Heart right ventricle (tissue), 16 donors: Measurements from ENCODE around the gene CELA2A. TPM values are rescaled to one million over a fixed set of nuclear protein-coding genes. Genes with fewer than 3 reads are reported as not detected.

Experiments used
- ATAC-seq, 8 donors: fragments of 200-7000 bp; cut with Tn5 transposase; one replicate each; pipeline ENCODE4 v1.9.1; 2020; ENCODE audit warnings: mild to moderate bottlenecking in 8 of 8, moderate library complexity in 8 of 8, moderate number of reproducible peaks in 1 of 8
- DNase-seq, 2 donors: peaks; one replicate each; pipeline ENCODE4 v3.0.0-alpha.2; 2020
- H3K27ac ChIP-seq, 10 donors: fragments of 200-600 bp; sonication (generic) in 2 of 10; one replicate each; pipeline versions ENCODE4 v1.5.0 to v1.8.0; 2020 to 2022; ENCODE audit warnings: mild to moderate bottlenecking in 3 of 10
- H3K27me3 ChIP-seq, 7 donors: fragments of 200-600 bp; one replicate each; pipeline ENCODE4 v1.8.0; 2021 to 2022; ENCODE audit warnings: mild to moderate bottlenecking in 2 of 7
- H3K36me3 ChIP-seq, 9 donors: fragments of 200-600 bp; sonication (generic) in 1 of 9; one replicate each; pipeline versions ENCODE4 v1.5.0 to v1.8.0; 2020 to 2022; ENCODE audit warnings: mild to moderate bottlenecking in 2 of 9
- H3K4me1 ChIP-seq, 9 donors: fragments of 200-600 bp; sonication (generic) in 1 of 9; one replicate each; pipeline versions ENCODE4 v1.5.0 to v1.8.0; 2020 to 2022; ENCODE audit warnings: mild to moderate bottlenecking in 4 of 9
- H3K4me3 ChIP-seq, 10 donors: fragments of 200-600 bp; sonication (generic) in 2 of 10; one replicate each; pipeline versions ENCODE4 v1.5.0 to v1.8.0; 2020 to 2022; ENCODE audit warnings: mild to moderate bottlenecking in 7 of 10, moderate library complexity in 2 of 10
- H3K9me3 ChIP-seq, 11 donors: fragments of 200-600 bp in 10 of 11; sonication (generic) in 2 of 11; one replicate each; pipeline versions ENCODE4 v1.5.0 to v1.8.0; 2013 to 2022; ENCODE audit warnings: mild to moderate bottlenecking in 2 of 11, control low read depth in 1 of 11, moderate library complexity in 1 of 11
- WGBS, 2 donors: extraction: QIAGEN DNeasy Blood & Tissue Kit; methylation state at CpG; one replicate each; pipeline ENCODE4 v1.1.7; 2013; ENCODE audit warnings: inconsistent platforms in 1 of 2; 5-methylcytosine and 5-hydroxymethylcytosine counted together
- intact Hi-C, 10 donors: fragments of 100-400 bp; cut with DNase I; formaldehyde crosslinking; loops; one replicate each; pipeline versions ENCODE4 v1.11.1 to v1.14.2; 2022
- polyA plus RNA-seq, 2 donors: library from polyadenylated mRNA; stranded (reverse); fragments of 200-250 nt; gene quantifications; one replicate each; pipeline ENCODE4 v1.2.3, GENCODE V29; 2013
- total RNA-seq, 10 donors: library from RNA; stranded (reverse); fragmentation: NEBNext Ultra II Directional in 3 of 10; extraction: Animal tissue kit (Norgen Biotek cat#: 25700) in 3 of 10; gene quantifications; one replicate each; pipeline versions ENCODE4 v1.2.1 to v1.2.4, GENCODE V29; 2021 to 2023
- TF ChIP-seq, protein P1 (sequence below), 9 donors: fragments of 200-600 bp; sonication (generic) in 2 of 9; IDR thresholded peaks; one replicate each; pipeline versions ENCODE4 v1.5.0 to v1.8.0; 2021 to 2022; ENCODE audit warnings: antibody characterized with exemption in 9 of 9, mild to moderate bottlenecking in 5 of 9, moderate library complexity in 1 of 9
- donor health status: Arrhythmogenic right ventricular cardiomyopathy.
- donor health status: ischemic (EF 13 %, LVEDD 7.1; RV severe dilation, severe dysfunction).
- donor health status: healthy with polysubstance abuse.
- donor health status: DM: no; HTN: yes; CAD: no.
- donor health status: DM: no; HTN: no; CAD: no.
- donor health status: ischemic (EF 25% LVEDD 6.9; RV normal size, moderate dysfunction).
- donor health status: ischemic (EF 25% LVEDD 5.7; RV mildly dilated, moderate dysfunction).
- donor health status: healthy.
- donor health status: DM: yes; HTN: yes; CAD: no.
- donor health status: Ischemic cardiomyopathy.
- donor health status: ischemic (EF 35%, LVEDD 5.7; RV mildly dilated, moderate dysfunction).
- donor health status: nonischemic (EF 11% LVEDD 7.7; RV severe dilation, severe dysfunction).
- donor health status: DM: yes; HTN: yes; CAD: no.
- donor health status: PGD.
- donor health status: ischemic (EF 29% LVEDD 5.4; RV normal size, mild dysfunction).
- donor health status: nonischemic (EF 23%, LVEDD 6.1; RV moderate dilation, normal function).

CELA2A gene
- total and polyA plus RNA-seq, 12 donors: 0.09 to 1.6 (median 1.1) TPM; not detected in 4

DNA sequence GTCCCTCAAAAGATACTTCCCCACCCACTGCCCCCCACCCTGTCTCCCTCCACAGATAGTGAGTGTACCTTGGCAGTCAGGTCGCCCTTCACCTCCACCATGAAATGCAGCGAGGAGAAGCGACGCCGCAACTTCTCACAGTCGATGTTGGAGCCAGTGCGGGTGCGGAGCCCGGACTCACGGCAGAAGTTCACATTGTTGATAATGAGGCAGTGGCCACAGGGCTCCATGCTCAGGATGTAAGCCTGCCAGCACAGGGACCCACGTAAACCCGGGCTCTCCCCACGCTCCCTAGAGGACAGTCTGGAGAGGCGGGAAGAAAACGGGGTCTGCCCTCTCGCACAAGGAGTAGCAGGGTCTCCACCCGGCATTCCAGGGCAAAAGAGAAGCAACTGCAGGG is 50.3 kb downstream of the CELA2A start:
- Histone ChIP-seq H3K27ac (peak overlapping the region in 2 of 10 donors; percentile 9 to 35), H3K36me3 (peaks cover 0 to 60% (median 11%) of the 10 kb centered on the region in 9 donors), H3K4me1 (peaks cover 0 to 23% (median 7%) of the 10 kb centered on the region in 9 donors), H3K4me3 (no peak overlapping the region), H3K9me3 (no peaks in the 10 kb centered on the region), H3K27me3 (no peaks in the 10 kb centered on the region)
- DNase-seq (no peak), ATAC-seq (peak in 2 of 8 donors; percentile 3 to 31)
- intact Hi-C loops: loop anchor here in 3 of 10 donors (10.0 kb wide), 1 partner anchor 182 kb away; no protein-coding TSS in a partner anchor
- TF ChIP-seq, protein P1, sequence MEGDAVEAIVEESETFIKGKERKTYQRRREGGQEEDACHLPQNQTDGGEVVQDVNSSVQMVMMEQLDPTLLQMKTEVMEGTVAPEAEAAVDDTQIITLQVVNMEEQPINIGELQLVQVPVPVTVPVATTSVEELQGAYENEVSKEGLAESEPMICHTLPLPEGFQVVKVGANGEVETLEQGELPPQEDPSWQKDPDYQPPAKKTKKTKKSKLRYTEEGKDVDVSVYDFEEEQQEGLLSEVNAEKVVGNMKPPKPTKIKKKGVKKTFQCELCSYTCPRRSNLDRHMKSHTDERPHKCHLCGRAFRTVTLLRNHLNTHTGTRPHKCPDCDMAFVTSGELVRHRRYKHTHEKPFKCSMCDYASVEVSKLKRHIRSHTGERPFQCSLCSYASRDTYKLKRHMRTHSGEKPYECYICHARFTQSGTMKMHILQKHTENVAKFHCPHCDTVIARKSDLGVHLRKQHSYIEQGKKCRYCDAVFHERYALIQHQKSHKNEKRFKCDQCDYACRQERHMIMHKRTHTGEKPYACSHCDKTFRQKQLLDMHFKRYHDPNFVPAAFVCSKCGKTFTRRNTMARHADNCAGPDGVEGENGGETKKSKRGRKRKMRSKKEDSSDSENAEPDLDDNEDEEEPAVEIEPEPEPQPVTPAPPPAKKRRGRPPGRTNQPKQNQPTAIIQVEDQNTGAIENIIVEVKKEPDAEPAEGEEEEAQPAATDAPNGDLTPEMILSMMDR (IDR thresholded peaks at IDR 0.05): no peak
- 90 to 92% methylated on average over 17 of the region's 17 CpGs for WGBS, 2 donors

DNA sequence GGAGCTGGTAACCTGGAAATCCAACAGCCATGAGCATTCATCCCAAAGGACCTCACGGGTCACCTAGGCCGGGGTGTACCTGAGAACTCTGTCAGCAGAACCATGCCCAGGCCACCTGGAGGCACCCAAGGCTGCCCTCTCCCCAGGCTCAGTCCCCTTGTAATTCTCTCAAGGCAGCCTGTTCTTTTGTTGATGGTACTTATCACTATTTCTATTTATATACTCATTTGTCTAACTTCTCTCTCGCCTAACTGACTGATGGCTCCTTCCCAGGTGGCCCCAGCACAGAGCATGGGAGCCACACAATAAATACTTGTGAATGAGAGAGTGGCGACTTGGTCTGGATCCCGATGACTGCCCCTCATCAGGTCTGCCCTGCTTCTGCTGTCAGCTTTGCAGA is 50.7 kb downstream of the CELA2A start:
- Histone ChIP-seq H3K27me3 (no peaks in the 10 kb centered on the region), H3K36me3 (peaks cover 0 to 60% (median 11%) of the 10 kb centered on the region in 9 donors), H3K9me3 (no peaks in the 10 kb centered on the region), H3K27ac (peak overlapping the region in 2 of 10 donors; percentile 9 to 35), H3K4me3 (no peak overlapping the region), H3K4me1 (peaks cover 0 to 23% (median 7%) of the 10 kb centered on the region in 9 donors)
- peak in 1 of 2 donors; percentile 23 for DNase-seq
- 42 to 73% methylated on average over 5 of the region's 5 CpGs for WGBS, 2 donors
- peak; percentile 53 to 80 (median 70) for ATAC-seq
- TF ChIP-seq, protein P1 (IDR thresholded peaks at IDR 0.05): no peak
- intact Hi-C loops: loop anchor here in 3 of 10 donors (10.0 kb wide), 1 partner anchor 182 kb away; no protein-coding TSS in a partner anchor

DNA sequence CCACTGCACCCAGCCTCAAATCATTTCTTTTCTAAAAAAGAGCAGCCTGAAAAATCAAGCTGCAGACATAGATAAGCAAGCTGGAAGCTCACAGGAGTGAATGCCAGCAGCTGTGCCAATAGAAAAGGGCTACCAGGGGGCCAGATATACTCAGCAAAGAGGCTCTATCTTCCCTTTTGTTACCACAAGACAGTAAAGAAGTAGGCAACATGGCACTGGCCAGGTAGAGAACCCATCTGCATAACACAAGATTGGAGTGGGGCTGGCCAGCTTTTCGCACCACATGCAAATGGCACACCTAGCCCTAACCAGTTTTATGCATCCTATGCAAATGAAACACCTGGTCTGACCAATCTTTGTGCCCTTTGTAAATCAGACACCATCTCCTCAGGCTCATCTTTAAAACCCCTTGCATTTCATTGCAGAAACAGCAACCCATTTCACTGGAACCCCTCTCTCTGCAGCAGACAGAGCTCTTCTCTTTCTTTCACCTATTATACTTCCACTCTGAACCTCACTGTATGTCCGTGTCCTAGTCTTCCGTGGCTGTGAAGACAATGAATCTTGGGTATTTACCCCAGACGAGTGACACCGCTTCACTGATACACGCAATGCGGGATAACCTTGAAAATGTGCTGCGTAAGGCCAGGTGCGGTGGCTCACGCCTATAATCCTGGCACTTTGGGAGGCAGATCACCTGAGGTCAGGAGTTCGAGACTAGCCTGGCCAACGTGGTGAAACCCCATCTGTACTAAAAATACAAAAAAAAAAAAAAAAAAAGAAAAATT is 52.4 kb downstream of the CELA2A start:
- no peak overlapping the region for H3K27ac ChIP-seq
- intact Hi-C loops: loop anchor here in 3 of 10 donors (10.0 kb wide), 1 partner anchor 184 kb away; no protein-coding TSS in a partner anchor
- ATAC-seq: no peak
- H3K4me1 ChIP-seq: peaks cover 0 to 23% (median 7%) of the 10 kb centered on the region in 9 donors
- no peak overlapping the region for H3K4me3 ChIP-seq
- TF ChIP-seq, protein P1 (IDR thresholded peaks at IDR 0.05): no peak
- H3K27me3 ChIP-seq: no peaks in the 10 kb centered on the region
- no peaks in the 10 kb centered on the region for H3K9me3 ChIP-seq
- WGBS, 2 donors: 89 to 90% methylated on average over 12 of the region's 12 CpGs
- peaks cover 0 to 58% (median 8%) of the 10 kb centered on the region in 9 donors for H3K36me3 ChIP-seq
- no peak for DNase-seq

DNA sequence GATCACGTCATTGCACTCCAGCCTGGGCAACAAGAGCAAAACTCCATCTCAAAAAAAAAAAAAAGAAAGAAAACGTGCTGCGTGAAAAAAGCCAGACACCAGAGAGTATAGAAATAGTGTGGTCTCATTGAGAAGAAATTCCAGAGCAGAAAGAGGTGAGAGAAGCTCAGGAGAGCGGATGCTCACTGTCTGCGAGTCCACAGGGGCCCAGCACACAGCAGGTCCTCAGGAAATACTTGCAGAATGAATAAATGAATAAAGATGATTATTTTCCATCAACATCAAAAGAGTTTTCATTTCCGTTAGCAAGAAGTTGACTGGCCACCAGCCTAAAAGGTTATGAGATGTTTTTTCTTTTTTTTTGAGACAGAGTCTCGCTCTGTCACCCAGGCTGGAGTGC is 53.1 kb downstream of the CELA2A start:
- TF ChIP-seq, protein P1 (IDR thresholded peaks at IDR 0.05): no peak
- Histone ChIP-seq H3K9me3 (no peaks in the 10 kb centered on the region), H3K27me3 (no peaks in the 10 kb centered on the region), H3K4me3 (no peak overlapping the region), H3K36me3 (peaks cover 0 to 58% (median 4%) of the 10 kb centered on the region in 9 donors), H3K4me1 (peaks cover 0 to 23% (median 7%) of the 10 kb centered on the region in 9 donors), H3K27ac (no peak overlapping the region)
- no peak for ATAC-seq
- intact Hi-C loops: loop anchor here in 3 of 10 donors (10.0 kb wide), 1 partner anchor 185 kb away; no protein-coding TSS in a partner anchor
- no peak for DNase-seq
- 74 to 82% methylated on average over 7 of the region's 7 CpGs for WGBS, 2 donors
